Calu3 (cell line): ENCODE data around the gene INSL4. TPM values are rescaled to one million over a fixed set of nuclear protein-coding genes. Genes with fewer than 3 reads are reported as not detected.

Experiments
- BruUV-seq: library from RNA; stranded (reverse); fragments of 400-500 nt; replicated peaks from 2 replicates; lab custom pipeline; 2021; lab: Mats Ljungman, UMichigan
- CTCF ChIA-PET: fragments of 300-600 bp; sonication (Branson Sonifier 250); formaldehyde crosslinking; loops from one replicate; lab custom pipeline; 2022; ENCODE audit warnings: antibody characterized with exemption; lab: Charles Lee
- DNase-seq: peaks from one replicate; pipeline ENCODE4 v3.0.0; 2022
- H3K27ac Mint-ChIP-seq: one replicate; pipeline ENCODE4 v1.8.0; 2022; ENCODE audit warnings: mixed read lengths; ENCODE audit not compliant: unreplicated experiment
- H3K27me3 Mint-ChIP-seq: one replicate; pipeline ENCODE4 v1.8.0; 2022; ENCODE audit warnings: mixed read lengths; ENCODE audit not compliant: unreplicated experiment
- H3K36me3 Mint-ChIP-seq: one replicate; pipeline ENCODE4 v1.8.0; 2022; ENCODE audit warnings: mild to moderate bottlenecking, moderate library complexity, mixed read lengths; ENCODE audit not compliant: insufficient read depth, unreplicated experiment
- H3K4me1 Mint-ChIP-seq: one replicate; pipeline ENCODE4 v1.8.0; 2022; ENCODE audit warnings: mild to moderate bottlenecking, low read depth, mixed read lengths; ENCODE audit not compliant: unreplicated experiment
- H3K4me3 Mint-ChIP-seq: one replicate; pipeline ENCODE4 v1.8.0; 2022; ENCODE audit warnings: mild to moderate bottlenecking, low read depth, moderate library complexity, mixed read lengths; ENCODE audit not compliant: unreplicated experiment
- H3K9me3 Mint-ChIP-seq: one replicate; pipeline ENCODE4 v1.8.0; 2022; ENCODE audit warnings: low read depth, mixed read lengths; ENCODE audit not compliant: unreplicated experiment
- CTCF ChIP-seq: fragments of 200-600 bp; IDR thresholded peaks from one replicate; pipeline ENCODE4 v1.8.0; 2022; ENCODE audit warnings: antibody characterized with exemption; ENCODE audit not compliant: unreplicated experiment
- intact Hi-C: fragments of 100-400 bp; cut with micrococcal nuclease; formaldehyde crosslinking; loops from one replicate; pipeline ENCODE4 v1.10.0; 2022; ENCODE audit not compliant: unreplicated experiment
- total RNA-seq: library from RNA; stranded (reverse); gene quantifications from 2 replicates; pipeline ENCODE4 v1.2.3, GENCODE V29; 2022

The INSL4 gene
- total RNA-seq, 1 experiment from 2014 or later, result 0.54 TPM

- no peaks in the 10 kb centered on the region for H3K36me3 Mint-ChIP-seq
- no TSS peak for BruUV-seq
- CTCF ChIA-PET, result interaction anchor here (1.4 kb wide), 1 partner anchor 133 kb away, joined by 4 read pairs; no protein-coding TSS in a partner anchor
These were observed 42.9 kb upstream of the INSL4 start for GRCh38 chr9:5188060-5188984.

DNA sequence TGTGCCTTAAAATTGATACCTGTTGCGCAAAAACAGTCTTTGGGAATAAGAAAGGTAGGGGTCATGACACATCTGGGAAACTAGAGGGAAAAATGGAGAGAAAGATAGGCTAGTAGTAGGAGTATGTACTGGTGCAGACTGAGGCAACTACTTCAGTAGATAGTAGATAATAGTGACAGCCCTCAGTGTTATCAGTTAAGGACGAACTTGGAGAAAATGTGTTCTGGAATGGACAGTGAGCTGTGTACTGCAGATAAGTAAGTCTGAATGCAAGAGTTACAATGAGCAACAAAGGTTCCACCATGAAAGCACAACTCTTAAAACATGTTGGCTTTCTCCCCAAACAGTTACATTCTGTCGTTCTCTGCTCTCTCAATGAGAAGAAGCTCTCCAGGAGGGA, 39.2 kb upstream of the INSL4 start:
- Mint-ChIP-seq H3K27me3 (peaks cover 13% of the 10 kb centered on the region), H3K27ac (no peak overlapping the region), H3K4me1 (no peaks in the 10 kb centered on the region), H3K36me3 (no peaks in the 10 kb centered on the region), H3K4me3 (no peak overlapping the region), H3K9me3 (no peaks in the 10 kb centered on the region)
- CTCF ChIA-PET, result no interaction called here
- no peak for TF ChIP-seq CTCF
- intact Hi-C loops, result no loop called here
- no peak for DNase-seq
- BruUV-seq, result no TSS peak

More at GRCh38 chr9:5188060-5188984, 42.9 kb upstream of the INSL4 start:
- Mint-ChIP-seq H3K9me3 (no peaks in the 10 kb centered on the region), H3K27me3 (peaks cover 13% of the 10 kb centered on the region), H3K27ac (no peak overlapping the region), H3K4me3 (no peak overlapping the region), H3K4me1 (peaks cover 5% of the 10 kb centered on the region)
- intact Hi-C loops, result loop anchor here (5.0 to 10.0 kb wide), 2 partner anchors 414 to 434 kb away; no protein-coding TSS in a partner anchor
- no peak for DNase-seq
- no peak for TF ChIP-seq CTCF

- CTCF ChIA-PET, result no interaction called here
- Mint-ChIP-seq H3K4me3 (no peak overlapping the region), H3K27ac (no peak overlapping the region), H3K27me3 (peaks cover 13% of the 10 kb centered on the region), H3K4me1 (no peaks in the 10 kb centered on the region), H3K9me3 (no peaks in the 10 kb centered on the region), H3K36me3 (no peaks in the 10 kb centered on the region)
- TF ChIP-seq CTCF, result no peak
- intact Hi-C loops, result no loop called here
- no peak for DNase-seq
- BruUV-seq, result no TSS peak
These were observed 37.9 kb upstream of the INSL4 start for GRCh38 chr9:5193345-5193744.

- Mint-ChIP-seq H3K4me1 (no peaks in the 10 kb centered on the region), H3K27ac (no peak overlapping the region), H3K9me3 (no peaks in the 10 kb centered on the region), H3K36me3 (no peaks in the 10 kb centered on the region), H3K4me3 (no peak overlapping the region), H3K27me3 (no peaks in the 10 kb centered on the region)
- no TSS peak for BruUV-seq
- intact Hi-C loops, result no loop called here
- no peak for TF ChIP-seq CTCF
- CTCF ChIA-PET, result no interaction called here
- no peak for DNase-seq
These were observed 35.8 kb upstream of the INSL4 start for GRCh38 chr9:5195463-5195862.
